Ammon's horn (tissue), 1 donor: ENCODE data around the gene RABGAP1.

Experiments
- DNase-seq: peaks from one replicate; pipeline ENCODE4 v3.0.0-alpha.2; 2016; ENCODE audit warnings: low spot score

The RABGAP1 gene

DNA sequence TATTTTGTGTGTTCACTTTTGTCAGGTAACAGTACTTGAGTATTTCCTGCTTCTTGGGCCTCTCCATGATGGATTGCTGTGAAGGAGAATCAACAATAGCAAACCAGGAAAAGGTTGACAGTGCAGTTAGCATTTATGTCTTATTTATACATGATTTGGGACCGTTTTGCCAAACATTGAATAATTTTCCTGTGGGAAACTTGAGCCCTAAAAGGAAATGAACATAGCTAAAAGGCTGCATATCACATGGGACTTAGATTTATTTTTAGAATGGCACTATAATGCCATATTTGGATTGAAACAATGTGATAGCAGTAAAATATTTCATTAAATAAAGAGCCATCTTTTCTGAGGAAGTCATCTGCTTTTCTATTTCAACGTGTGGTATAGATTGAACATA, 107.9 kb downstream of the RABGAP1 start:
- no peak for DNase-seq

DNA sequence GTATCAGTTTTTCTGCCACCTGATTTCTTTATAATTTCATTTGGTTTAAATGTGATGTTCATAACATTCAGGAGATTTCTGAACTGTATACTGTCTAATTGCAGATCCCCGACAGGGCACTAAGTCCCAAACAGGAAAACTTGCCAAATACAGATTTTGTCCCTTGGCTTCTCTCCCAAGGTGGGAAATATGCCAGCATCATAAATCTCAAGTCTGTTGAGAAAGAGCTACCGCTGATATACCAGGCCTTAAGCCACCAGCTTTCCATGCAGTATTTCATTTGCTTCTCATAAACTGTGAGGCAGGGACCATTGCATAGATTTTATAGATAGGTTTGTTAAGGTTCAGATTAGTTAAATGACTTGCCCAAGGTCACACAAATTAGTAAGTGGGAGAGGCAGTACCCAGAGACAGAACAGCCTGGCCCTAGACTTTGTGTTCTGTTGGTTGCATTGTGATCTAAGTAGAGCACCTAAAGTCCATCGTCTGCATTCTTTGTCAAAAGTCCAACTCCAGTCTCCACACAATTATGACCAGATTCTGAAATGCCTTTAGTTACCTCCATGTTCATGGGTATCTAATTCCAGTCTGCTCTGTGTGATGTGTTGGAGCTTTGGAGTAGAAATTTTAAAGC, 108.9 kb downstream of the RABGAP1 start:
- DNase-seq = no peak

DNA sequence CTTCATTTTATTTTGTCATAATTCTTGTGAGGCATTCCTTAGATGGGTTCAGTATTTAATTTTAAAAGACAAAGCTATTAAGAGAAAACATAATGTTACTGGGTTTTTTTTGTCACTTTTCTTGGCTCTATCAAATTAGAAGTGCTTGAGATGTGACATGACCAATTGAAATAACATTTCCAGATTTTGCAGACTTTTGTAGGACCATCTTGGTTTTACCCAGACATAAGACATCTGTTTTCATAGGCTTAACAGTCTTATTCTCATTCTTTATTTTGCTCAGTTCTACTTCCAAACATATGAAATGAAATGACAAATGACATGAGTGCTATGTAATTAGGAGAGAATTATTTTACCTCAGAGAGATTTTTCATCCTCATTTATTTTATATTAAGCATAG, 112.2 kb downstream of the RABGAP1 start:
- DNase-seq = no peak

DNA sequence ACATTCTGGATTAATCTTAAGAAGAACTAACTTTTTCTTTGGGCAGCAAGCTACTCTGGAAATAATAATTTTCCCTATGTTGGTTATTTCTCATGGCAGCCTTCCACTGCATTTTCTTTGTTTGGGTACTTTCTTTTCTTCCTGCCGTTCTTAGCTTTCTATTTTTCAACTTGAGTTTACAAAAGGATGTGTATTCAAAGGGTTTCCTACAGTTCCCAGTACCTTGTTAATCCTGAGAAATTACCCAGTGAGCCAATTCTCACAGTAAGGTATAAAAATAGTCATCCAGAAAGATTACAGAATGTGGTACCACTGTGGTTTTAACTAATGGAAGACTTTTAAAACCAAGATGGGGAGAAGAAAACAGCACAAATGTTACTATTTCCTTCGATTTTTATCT, 112.9 kb downstream of the RABGAP1 start:
- DNase-seq = no peak

DNA sequence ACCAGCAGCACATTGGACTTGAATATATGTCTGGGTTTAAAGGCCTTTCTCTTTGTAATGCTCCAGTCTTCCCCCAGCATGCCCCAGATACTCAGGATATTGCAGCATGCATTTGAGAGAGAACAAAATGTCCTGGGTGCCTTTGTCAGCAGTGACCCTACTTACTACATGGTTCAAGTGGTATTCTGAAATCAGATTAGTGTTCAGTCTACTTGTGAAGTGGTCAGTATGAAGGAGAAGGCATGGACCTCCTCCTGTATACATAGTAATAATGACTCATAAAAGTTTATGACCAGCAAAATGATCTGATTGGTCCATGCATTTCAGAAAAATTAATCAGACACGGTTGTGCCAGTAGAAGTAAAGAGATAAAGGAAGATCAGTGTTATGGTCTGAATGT, 118.0 kb downstream of the RABGAP1 start:
- DNase-seq = peak; percentile 23

DNA sequence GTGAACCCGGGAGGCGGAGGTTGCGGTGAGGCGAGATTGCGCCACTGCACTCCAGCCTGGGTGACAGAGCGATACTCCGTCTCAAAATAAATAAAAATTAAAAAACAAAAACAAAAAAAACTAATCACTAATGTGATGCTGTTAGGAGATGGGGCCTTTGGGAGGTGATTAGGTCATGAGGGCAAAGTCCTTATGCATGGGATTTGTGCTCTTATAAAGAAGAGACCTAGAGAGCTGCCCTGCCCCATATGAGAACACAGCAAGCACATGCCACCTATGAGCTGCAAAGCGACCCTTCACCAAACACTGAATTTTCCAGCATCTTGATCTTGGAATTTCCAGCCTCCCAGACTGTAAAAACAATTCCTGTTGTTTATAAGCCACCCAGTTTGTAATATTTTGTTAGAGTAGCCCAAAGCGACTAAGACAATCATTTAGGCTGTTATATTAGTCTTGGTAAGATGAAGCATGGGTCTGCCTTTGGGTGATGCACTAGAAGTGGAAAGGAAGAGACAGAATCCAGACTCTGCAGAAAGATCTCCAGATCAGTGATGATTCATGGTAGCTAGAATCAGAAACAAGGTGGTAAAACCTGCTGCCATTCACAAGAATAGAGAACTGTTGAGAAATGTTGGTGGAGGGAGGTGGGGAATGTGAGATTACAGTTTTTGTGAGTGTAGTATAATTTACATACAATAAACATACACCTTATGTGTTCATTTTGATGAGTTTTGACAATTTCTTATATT, 118.8 kb downstream of the RABGAP1 start:
- no peak for DNase-seq

DNA sequence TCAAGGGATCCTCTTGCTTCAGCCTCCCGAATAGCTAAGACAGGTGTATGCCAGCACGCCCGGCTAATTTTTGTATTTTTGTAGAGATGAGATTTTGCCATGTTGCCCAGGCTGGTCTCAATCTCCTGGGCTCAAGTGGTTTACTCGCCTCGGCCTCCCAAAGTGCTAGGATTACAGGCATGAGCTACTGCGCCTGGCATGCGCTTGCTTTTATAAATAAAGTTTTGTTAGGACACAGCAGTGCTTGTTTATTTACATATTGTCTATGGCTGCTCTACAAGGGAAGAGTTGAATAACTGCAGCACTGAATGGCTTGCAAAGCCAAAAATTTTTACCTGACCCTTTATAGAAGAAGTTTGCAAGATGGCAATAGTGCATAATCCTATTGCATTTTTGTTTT, 120.4 kb downstream of the RABGAP1 start:
- DNase-seq = no peak

DNA sequence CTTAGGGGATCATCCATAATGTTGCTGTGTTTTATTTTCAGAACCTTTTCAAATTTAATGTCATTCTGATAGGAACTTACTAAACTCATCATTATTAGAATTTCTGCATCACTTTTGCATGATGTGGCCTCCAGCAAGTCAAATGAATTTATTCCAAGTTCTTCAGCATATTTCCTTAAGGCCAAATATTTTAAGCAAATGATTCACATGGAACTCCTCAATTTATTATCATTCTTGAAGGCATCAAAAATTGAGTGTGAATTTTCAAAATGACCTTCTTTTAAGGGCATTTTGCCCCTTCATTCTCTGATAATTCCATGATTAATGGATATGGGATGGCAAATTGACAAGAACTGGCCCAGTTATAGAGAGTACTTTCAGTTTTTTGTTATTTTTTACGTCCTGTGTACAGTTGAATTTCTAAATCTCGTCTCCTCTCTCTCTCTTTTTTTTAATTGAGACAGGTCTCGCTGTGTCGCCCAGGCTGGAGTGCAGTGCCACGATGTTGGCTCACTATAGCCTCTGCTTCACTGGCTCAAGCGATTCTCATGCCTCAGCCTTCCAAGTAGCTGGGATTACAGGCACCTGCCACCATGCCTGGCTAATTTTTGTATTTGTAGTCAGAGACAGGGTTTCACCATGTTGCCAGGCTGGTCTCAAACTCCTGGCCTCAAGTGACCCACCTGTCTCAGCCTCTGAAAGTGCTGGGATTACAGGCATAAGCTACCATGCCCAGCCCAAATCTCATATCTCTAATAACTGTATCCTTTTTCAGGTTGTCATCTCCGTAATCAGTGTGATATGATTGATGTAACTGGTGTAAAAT, 121.7 kb downstream of the RABGAP1 start:
- no peak for DNase-seq

DNA sequence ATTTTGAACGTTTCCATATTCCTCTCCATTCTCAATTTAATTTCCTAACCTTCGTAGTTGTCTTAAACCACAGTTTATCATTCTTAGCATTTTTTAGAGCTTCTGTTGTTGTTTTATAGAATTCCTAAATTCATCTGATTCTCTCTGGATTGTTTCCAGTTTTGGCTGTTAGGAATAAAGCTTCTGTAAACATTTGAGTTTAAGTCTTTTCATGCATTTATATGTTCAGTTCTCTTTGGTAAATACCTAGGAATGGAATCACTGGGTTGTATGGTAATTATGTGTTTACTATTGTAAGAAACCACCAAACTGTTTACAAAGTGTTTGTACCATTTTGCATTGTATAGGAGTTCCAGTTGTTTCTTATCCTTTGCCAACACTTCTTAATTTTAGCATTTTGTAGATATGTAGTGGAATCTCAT, 122.4 kb downstream of the RABGAP1 start:
- no peak for DNase-seq

DNA sequence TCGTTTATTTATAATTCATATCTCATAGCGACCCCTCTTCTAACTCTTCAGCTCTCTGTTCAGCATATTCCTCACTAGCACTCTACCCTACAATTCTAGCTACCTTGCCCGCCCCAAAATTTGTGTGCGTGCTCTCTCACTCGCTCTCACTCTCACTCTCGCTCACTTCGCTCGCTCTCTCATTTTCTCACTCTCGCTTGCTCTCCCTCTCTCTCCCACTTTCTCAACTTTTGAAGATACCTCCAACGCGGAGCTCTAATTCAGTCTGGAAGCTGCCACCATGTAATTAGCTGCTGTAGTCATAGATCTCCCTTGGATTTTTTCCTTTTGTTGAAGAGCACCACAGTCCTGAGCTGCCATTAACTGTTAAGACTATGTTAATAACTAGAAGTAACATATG, 123.1 kb downstream of the RABGAP1 start:
- DNase-seq = no peak

DNA sequence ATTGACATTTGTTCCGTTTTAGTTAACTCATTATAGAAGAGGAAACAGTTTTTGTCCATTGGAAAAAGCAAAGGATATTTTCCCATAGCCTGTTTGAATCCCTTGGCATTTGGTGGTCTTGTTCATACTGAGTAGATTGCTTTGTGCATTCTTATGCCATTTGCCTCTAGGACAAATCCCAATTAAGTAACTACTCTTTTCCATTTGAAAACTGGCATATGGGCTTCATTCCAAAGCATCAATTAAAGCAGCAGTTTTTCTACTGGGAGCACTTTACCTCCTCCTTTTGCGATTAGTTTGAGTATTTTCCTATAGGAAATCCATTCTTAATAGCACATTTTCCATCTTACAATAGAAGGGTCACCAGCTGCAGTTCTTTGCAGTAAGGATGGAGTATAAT, 123.9 kb downstream of the RABGAP1 start:
- DNase-seq = no peak

DNA sequence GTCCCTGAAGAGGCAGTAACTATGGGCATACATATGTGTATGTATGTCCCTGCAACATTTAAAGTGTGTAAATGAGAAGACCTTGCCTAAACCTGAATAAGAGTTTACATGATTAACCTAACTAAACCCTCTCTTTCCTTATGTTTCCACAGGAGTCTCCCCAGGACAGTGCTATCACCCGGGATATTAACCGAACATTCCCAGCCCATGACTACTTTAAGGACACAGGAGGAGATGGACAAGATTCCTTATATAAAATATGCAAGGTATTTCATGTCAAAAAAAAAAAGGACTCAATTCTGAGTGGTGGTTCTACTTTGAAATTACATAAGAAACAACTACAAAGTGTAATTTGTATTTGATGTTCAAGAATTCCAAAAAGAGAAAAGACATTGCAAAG, 124.4 kb downstream of the RABGAP1 start:
- DNase-seq = no peak

DNA sequence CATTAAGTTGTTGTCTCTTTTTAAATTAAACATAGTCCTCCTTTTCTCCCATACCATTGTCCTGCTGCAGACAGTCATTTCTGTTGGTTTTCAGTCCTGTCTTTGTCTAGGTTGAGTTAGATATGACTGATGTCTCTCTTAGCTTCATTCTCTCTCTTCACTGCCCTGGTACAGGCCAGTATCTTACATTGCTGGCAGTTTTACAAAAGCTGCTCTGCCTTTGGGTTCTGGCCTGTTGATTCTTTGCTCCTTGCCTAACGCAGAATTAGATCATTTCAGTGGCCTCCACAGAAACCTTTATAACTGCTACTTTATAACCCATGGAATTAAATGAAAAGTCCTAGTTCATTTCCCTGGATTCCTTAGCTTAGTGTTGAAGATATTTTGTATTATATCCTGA, 126.3 kb downstream of the RABGAP1 start:
- no peak for DNase-seq

DNA sequence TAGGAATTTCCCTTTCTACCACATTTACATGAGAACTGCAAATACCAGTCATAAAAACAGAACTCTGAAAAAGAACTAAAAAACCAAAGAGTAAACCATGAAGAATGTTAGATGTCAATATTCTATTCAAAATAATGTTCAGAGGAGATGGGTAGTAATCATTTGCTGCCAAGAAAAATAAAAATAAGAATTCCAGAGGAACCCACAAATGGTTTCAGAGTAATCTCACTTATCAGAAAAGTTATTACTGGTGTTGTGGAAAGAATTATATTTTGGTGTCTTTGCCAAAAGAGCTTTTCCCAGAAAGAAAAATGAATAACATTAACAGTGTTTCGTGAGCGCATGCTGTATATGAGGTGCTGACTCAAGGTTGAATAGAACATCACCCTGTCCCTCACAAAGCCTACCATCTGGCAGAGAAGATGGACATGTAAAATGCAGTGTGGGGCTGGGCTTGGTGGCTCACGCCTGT, 128.2 kb downstream of the RABGAP1 start:
- no peak for DNase-seq

DNA sequence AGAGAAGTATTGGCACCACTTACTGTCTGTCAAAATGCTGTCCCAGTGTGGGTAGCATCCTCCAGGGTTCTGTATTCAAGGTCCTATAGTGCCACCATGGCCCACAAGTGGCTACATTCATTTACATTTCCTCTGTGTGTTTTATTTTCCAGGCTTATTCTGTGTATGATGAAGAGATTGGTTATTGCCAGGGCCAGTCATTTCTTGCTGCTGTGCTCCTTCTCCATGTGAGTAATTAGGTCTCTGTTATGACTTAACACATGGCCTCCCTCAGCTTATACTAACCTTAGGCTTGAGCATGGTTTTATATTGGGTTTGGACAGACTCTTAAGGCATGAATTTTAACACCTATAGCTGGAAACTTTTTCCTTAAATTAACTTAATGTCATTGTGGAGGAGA, 129.4 kb downstream of the RABGAP1 start:
- no peak for DNase-seq

DNA sequence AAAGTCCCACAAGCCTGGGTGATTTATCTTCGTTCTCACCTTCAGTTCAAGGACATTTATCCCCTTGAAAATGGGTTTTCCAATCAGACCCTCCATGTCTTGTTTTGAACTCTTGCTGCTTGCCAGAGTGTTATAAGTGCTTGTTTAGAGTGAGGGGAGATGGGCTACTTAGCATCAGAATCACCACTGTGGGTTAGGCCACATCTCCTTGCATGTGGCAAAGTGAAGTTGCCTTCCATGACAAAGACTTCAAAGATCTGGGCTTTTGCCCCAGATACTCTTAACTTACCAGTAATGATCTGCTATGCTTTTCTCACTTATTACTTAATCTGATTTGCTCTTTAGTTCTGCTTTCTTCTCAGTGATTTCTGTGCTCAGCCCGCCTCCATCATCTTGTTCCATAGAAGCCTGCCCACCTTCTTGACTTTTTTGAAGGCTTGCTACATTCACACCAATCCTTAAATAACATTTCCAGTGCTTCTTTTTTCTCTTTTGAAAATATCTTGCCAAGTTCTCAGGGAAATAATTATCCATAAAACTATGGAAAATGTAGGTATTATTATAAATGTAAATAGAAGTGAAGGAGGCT, 131.7 kb downstream of the RABGAP1 start:
- no peak for DNase-seq

DNA sequence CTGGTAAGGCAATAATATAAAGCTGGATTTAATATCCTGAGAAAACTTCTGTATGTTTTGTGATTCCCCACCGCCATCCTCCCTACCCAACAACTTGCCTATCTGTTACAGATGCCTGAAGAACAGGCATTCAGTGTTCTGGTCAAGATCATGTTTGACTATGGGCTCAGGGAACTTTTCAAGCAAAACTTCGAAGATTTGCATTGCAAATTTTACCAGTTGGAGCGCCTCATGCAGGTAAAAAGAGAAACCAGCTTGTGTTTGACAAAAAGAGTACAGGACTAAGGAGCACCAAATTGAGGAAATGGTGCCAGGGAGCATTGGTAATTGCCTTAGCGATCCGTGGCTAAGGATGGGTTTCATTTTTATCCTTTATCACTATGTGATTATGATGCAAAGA, 132.6 kb downstream of the RABGAP1 start:
- DNase-seq = no peak

DNA sequence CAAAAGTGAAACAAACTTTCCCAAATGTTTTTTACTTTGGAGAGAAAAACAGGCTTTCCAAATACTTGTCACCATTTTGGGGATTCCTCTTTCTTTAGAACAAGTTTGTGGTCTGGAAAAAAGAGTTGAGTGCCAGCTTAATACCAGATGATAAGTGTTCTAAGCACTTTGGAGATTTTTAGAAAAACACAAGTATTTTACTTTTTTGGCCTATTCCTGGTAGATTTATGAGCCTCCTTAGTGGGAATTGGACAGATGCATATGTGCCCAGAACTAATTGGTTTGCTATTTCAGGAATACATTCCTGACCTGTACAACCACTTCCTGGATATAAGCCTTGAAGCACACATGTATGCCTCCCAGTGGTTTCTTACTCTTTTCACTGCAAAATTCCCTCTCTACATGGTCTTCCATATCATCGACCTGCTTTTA, 133.2 kb downstream of the RABGAP1 start:
- DNase-seq = no peak

DNA sequence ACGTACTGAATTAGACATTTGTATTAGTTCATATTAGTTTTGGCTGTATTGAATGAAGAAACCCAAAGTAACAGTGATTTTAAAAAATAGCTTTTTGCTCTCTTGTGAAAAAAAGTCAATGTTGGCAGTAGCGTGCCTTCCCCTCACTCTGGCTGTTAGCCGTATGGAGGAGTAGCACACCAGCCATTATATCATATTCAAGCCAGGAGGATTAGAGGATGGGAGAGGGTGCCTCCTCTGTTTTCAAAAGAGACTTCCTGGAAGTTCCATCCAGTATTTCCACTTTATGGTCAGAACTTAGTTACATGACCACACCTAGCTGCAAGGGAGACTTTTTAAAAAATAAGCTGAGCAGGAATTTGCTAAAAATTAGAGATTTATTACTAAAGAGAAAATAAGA, 133.8 kb downstream of the RABGAP1 start:
- DNase-seq = no peak

DNA sequence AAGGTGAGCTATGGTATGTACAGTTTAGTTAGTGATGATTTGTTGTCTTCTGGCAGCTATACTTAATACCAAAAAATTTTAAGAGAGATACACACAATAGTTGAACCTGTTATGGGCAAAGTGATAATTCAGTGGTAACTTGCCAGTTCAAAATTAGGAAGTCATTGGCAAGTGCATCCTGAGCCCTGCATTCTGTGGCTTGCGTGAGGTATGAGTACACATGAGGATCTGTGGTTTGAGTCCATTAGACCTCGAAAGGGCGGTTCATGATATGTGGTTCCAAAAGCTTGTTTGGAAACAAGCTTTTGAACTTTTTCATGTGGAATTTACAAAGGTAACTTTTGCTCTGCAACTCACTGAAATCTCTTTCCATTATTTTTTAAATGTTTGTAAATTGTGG, 139.6 kb downstream of the RABGAP1 start:
- no peak for DNase-seq

DNA sequence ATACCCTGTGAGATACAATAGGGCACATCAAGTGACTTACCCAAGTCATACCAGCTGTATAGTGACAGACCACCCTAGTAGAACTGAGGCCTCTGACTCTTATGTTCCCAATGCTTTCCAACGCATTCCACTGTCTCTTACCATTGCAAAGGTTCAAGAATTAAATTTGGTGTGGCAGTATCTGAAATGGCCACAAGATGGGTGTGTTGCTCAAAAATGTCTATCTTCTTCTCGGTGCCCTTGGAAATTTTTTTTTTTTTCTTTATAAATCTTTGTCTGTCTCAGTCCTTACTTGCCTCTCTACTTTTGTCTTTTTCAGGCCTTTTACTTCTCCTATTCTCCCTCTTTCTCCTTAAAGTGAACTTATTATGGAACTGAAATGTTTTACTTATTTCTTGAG, 141.0 kb downstream of the RABGAP1 start:
- DNase-seq = peak; percentile 38

DNA sequence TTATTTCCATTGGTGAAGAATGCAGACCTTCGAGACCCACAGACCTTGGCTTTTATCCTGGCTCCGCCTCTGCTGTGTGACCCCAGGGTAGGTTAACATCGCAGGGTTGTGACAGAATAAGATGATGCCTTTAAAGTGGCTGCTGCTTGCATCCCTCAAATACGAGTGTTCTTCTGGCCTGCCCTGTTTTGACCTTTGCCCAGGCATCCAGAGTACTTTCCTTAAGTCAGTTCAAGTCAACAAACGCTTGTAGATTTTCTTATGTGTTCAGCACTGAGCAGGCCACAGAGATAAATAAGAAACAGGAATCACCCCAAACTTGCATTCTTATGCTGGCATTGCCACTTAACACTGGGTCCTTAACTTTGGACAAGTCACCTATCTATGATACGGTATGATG, 142.9 kb downstream of the RABGAP1 start:
- no peak for DNase-seq

DNA sequence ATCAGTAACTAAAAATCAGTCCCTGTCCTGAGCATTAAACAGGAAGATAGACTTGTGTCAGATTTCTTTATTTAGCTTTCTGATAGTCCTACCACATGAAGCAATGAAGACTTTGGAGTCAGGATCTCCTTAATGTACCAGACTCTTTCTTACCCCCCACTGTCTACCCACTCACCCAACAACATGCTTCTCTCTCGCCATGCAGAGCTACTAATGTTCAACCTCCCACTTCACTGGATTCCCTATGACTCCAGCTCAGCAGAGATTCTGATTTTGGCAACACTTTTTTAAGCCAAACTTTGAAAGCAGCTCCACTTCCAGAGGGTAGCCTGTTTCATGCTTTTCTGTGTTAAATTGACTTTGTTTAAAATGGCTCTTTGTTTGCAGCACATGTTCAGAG, 143.4 kb downstream of the RABGAP1 start:
- DNase-seq = no peak
